ENCODE data around the gene TSPAN31.

TSPAN31 gene

DNA sequence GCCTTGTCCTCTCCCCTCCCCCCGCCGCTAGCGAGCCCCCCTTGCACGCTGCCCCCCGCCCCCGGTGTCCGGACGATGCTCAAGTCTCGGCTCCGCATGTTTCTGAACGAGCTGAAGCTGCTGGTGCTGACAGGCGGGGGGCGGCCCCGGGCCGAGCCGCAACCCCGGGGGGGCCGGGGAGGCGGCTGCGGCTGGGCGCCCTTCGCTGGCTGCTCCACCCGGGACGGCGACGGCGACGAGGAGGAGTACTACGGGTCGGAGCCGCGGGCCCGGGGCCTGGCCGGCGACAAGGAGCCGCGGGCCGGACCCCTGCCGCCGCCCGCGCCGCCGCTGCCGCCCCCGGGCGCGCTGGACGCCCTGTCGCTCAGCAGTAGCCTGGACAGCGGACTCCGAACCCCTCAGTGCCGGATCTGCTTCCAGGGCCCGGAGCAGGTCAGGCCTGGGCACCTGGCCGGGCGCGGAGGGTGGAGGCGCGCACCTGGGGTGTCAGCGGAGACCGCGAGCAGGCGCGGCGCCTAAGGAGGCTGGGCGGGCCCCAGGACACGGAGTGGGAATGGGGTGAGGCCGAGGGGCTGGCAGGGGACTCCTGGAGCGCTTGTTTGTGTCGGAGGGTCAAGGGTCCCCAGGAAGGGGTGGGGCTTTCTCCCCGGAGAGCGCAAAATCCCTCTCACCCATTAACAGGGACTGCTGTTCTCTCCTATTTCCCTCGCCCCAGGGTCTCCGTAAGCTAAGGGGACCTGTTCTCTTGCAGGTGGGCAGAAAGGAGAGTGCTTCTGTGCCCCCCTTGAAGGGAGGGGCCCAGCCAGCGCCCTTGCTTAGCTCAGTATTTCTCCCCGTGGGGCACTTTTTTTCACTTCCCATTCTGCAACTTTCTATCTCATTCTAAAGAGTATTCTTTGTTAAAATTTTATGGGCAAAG lies 10.9 kb downstream of the TSPAN31 start (continued):
- TF ChIP-seq ZBTB6 (tag by site-specific recombination; IDR thresholded peaks at IDR 0.05) (no peak), ZNF146 (tag by site-specific recombination; IDR thresholded peaks at IDR 0.05) (no peak), ZNF23 (tag by site-specific recombination; IDR thresholded peaks at IDR 0.05; ENCODE audit: borderline replicate concordance) (no peak), GLIS2 (tag by site-specific recombination; IDR thresholded peaks at IDR 0.05) (peak; percentile 71), ZBTB8A (tag by site-specific recombination; IDR thresholded peaks at IDR 0.05) (peak; percentile 81), ZNF350 (tag by site-specific recombination; IDR thresholded peaks at IDR 0.05) (no peak), HOXD13 (CRISPR knock-in tag; IDR thresholded peaks at IDR 0.05; ENCODE audit: borderline replicate concordance) (no peak), ZNF175 (tag by site-specific recombination; IDR thresholded peaks at IDR 0.05) (no peak), ZNF211 (tag by site-specific recombination; IDR thresholded peaks at IDR 0.05; ENCODE audit: low read depth) (no peak), ZNF792 (tag by site-specific recombination; IDR thresholded peaks at IDR 0.05) (no peak), ZNF561 (tag by site-specific recombination; IDR thresholded peaks at IDR 0.05; ENCODE audit: borderline replicate concordance) (peak; percentile 42; the same call in 1 of the 2 replicates), ZNF433 (tag by site-specific recombination; IDR thresholded peaks at IDR 0.05; ENCODE audit: low read depth) (no peak), ZNF677 (tag by site-specific recombination; IDR thresholded peaks at IDR 0.05) (no peak), MZF1 (tag by site-specific recombination; IDR thresholded peaks at IDR 0.05; ENCODE audit: borderline replicate concordance) (no peak), ZNF777 (tag by site-specific recombination; IDR thresholded peaks at IDR 0.05; ENCODE audit: borderline replicate concordance) (no peak), RBAK (tag by site-specific recombination; IDR thresholded peaks at IDR 0.05) (no peak), ZNF138 (tag by site-specific recombination; IDR thresholded peaks at IDR 0.05; ENCODE audit: borderline replicate concordance) (no peak), ZNF473 (tag by site-specific recombination; IDR thresholded peaks at IDR 0.05) (no peak), ZIC2 (tag by site-specific recombination; IDR thresholded peaks at IDR 0.05) (peak; percentile 95), GLIS1 (tag by site-specific recombination; IDR thresholded peaks at IDR 0.05) (peak; percentile 51), ZNF24 (tag by site-specific recombination; IDR thresholded peaks at IDR 0.05) (no peak), ZNF837 (tag by site-specific recombination; IDR thresholded peaks at IDR 0.05) (no peak), ZBTB1 (tag by site-specific recombination; IDR thresholded peaks at IDR 0.05) (no peak), ZNF626 (tag by site-specific recombination; IDR thresholded peaks at IDR 0.05) (no peak), ZFP3 (tag by site-specific recombination; IDR thresholded peaks at IDR 0.05; ENCODE audit: low read depth) (no peak), ZSCAN5A (tag by site-specific recombination; IDR thresholded peaks at IDR 0.05) (no peak), ELK4 (IDR thresholded peaks at IDR 0.05; ENCODE audit: borderline replicate concordance, low read depth, low read length) (no peak), ZNF600 (tag by site-specific recombination; IDR thresholded peaks at IDR 0.05) (peak; percentile 78)
- TF ChIP-seq, protein P1, sequence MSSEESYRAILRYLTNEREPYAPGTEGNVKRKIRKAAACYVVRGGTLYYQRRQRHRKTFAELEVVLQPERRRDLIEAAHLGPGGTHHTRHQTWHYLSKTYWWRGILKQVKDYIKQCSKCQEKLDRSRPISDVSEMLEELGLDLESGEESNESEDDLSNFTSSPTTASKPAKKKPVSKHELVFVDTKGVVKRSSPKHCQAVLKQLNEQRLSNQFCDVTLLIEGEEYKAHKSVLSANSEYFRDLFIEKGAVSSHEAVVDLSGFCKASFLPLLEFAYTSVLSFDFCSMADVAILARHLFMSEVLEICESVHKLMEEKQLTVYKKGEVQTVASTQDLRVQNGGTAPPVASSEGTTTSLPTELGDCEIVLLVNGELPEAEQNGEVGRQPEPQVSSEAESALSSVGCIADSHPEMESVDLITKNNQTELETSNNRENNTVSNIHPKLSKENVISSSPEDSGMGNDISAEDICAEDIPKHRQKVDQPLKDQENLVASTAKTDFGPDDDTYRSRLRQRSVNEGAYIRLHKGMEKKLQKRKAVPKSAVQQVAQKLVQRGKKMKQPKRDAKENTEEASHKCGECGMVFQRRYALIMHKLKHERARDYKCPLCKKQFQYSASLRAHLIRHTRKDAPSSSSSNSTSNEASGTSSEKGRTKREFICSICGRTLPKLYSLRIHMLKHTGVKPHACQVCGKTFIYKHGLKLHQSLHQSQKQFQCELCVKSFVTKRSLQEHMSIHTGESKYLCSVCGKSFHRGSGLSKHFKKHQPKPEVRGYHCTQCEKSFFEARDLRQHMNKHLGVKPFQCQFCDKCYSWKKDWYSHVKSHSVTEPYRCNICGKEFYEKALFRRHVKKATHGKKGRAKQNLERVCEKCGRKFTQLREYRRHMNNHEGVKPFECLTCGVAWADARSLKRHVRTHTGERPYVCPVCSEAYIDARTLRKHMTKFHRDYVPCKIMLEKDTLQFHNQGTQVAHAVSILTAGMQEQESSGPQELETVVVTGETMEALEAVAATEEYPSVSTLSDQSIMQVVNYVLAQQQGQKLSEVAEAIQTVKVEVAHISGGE (tag by site-specific recombination; conservative IDR thresholded peaks at IDR 0.05; ENCODE audit: low read depth), result 0 out of 2 replicates have a peak, but pooled peaks have one; percentile 22
- TF ChIP-seq, protein P2, sequence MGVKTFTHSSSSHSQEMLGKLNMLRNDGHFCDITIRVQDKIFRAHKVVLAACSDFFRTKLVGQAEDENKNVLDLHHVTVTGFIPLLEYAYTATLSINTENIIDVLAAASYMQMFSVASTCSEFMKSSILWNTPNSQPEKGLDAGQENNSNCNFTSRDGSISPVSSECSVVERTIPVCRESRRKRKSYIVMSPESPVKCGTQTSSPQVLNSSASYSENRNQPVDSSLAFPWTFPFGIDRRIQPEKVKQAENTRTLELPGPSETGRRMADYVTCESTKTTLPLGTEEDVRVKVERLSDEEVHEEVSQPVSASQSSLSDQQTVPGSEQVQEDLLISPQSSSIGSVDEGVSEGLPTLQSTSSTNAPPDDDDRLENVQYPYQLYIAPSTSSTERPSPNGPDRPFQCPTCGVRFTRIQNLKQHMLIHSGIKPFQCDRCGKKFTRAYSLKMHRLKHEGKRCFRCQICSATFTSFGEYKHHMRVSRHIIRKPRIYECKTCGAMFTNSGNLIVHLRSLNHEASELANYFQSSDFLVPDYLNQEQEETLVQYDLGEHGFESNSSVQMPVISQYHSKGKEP (tag by site-specific recombination; IDR thresholded peaks at IDR 0.05), result no peak
